NAMALWA (cell line): ENCODE data around the gene APPL2.
"Not testable (repeated sequence)": the region's sequence is repeated elsewhere in the genome, so short reads cannot be mapped to it uniquely, and the experiment has no call there.

ENCODE experiments used
- DNase-seq: peaks from one replicate; pipeline ENCODE4 v3.0.0-alpha.2; 2015; ENCODE audit warnings: low spot score

The APPL2 gene

DNA sequence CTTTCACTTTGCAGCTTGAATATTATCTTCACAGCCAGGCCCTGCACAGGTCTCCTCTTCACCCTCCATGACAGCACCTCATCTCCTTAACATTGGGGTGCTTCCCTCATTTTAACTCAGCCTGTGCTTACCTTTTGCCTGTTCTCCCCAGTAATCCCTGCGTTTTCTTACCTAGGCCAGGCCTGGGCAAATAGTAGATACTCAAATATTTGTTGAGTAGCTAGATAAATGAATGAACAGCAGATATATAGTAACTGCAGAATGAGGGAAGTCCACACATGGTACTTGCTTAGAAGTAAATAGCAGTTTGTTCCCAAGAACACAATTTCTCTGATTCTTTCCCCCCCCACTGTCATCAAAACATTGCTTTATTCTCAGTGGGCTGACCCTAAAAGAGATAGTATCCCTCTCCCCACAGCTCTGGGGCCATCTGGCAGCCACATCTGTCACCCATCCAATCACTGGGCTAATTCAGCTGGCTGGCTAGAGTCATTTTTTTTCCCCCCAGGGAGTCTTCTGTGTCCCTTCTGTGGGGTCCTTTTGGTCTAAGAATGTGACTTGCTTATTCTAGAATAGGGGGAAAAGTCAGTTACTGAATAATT lies 43.2 kb downstream of the APPL2 start:
- no peak for DNase-seq

DNA sequence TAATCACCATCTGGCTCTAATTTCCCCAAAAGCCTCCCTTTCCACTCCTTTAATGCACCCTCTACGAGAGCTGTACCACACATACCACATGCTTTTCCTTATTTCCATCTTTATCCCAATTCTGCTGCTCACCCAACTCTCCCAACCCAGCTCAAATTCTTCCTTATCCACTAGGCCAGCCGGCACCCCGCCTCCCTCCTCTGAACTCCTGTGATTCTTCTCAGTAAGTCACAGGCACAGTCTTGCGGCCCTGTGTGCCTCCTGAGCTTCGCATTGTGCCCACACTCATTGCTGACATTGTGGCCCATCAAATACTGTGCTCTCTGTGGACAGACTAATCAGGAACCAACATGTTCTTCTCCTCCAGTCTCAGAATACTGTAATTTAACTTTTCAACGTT lies 45.4 kb downstream of the APPL2 start:
- no peak for DNase-seq

DNA sequence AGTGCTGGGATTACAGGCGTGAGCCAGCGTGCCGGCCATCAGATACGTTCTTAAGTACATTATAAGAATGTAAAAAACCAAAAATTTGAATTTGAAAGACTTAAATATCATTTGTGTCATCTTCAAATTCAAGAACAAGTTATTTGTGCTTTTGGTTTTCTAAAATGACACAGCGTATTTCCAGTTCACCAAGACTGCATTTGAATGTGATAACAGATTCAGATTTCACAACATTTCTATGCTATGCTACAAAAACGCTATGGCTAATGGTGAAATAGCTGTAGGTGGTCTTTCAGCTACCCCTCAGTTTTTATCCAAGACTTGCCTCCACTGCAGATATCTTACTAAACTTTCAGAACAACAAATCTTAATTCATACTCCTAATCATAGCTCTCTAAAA lies 46.7 kb downstream of the APPL2 start:
- no peak for DNase-seq

GRCh38 chr12:105183976-105184375 lies 52.0 kb downstream of the APPL2 start:
- DNase-seq = not testable (repeated sequence)

- not testable (repeated sequence) for DNase-seq
These were observed 52.6 kb downstream of the APPL2 start for GRCh38 chr12:105183406-105183805.

GRCh38 chr12:105179114-105179513 lies 56.9 kb downstream of the APPL2 start:
- DNase-seq = not testable (repeated sequence)

GRCh38 chr12:105177208-105177607 lies 58.8 kb downstream of the APPL2 start:
- DNase-seq = no peak

DNA sequence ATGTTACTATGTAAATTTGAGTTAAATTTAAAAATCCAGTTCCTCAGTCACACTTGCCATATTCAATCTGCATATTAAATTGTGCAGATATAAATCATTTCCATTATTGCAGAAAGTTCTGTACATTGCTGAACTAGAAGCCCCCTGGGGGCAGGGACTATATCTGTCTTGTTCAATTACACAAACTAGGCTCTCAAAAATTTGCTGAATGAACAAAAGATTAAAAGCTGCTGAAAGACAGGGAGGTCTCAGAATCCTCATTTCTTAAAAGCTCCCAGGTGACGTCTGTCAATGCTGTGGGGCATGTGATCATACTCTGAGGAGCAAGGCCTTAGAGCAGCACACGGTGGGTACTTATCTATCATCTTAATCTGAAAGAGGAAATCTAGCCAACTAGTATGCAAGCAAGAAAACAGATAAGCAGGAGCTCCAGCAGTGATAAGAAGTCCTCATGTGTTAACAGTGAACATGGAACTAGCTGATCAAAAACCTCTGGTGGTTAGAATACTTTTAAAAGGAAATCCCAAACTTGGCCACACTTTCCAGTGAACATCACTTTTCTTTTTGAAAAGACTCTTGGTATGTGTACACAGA lies 60.5 kb downstream of the APPL2 start:
- no peak for DNase-seq

DNA sequence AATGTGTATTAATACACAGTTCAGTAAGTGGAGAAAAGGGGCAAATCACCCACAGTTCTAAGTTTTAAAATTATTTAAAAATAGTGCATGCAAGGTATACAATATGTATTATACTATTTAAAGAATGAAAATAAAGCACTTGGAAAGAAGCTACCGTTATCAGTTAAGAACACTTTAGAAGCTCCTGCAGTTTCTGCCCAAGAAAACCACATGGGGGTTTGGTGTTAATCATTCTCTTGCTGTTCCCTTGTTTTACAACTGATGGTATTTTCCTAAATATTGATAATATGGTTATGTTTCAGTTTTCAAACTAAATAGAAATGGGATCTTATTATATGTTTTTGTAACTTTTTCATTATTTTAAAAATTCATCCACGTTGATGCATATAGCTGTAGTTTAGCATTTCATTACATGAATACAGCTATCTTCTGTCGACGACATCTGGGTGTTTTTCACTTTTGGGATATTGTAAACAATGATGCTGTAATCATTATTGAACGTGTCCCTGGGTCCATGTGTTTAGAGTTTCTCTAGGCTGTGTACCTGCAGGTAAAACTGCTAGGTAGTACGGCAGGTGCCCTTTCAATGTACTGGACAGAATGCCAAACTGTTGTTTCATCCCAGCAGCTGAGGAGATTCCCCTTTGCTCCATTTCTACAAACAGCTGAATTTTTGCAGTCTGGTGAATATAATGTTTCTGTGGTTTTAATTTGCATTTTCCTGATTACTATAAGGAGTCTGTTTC lies 64.1 kb downstream of the APPL2 start:
- DNase-seq = no peak

GRCh38 chr12:105170139-105170538 lies 65.8 kb downstream of the APPL2 start:
- DNase-seq = no peak

DNA sequence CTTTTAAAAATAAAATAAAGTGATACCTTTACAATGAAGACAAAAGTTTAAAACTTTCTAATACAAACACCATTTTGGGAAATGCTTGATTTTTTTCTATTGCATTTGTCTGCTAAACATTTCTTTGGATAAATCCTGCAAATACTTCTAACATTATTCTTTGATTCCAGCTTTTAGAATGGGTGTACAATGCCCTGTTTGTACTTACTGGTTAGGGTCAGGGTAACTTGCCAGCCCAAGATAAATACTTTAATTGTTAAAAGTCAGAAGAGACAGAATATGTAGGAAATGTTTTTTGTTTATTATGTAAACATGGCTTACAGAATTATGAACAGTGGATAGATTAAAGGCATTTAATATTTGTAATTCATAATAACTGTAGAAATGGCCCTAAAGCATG lies 68.0 kb downstream of the APPL2 start:
- no peak for DNase-seq

GRCh38 chr12:105167346-105167745 lies 68.6 kb downstream of the APPL2 start:
- DNase-seq = no peak

DNA sequence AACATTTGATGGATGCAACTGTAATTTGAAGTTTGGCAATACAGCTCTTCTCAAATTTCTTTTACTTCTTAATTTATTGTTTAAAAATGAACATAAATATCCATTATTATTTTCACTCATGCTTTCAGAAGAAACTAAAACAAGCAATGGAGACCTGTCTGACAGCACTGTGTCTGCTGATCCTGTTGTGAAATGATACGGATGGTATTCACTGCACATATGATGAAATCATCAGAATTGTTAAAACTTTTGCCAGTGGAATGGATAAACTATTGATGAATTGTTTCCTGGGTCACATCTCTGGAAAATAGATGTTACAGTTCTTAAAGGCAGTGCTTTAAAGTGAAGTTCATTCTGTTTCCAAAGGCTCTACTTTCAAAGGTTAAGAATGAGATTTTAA lies 69.2 kb downstream of the APPL2 start:
- no peak for DNase-seq

DNA sequence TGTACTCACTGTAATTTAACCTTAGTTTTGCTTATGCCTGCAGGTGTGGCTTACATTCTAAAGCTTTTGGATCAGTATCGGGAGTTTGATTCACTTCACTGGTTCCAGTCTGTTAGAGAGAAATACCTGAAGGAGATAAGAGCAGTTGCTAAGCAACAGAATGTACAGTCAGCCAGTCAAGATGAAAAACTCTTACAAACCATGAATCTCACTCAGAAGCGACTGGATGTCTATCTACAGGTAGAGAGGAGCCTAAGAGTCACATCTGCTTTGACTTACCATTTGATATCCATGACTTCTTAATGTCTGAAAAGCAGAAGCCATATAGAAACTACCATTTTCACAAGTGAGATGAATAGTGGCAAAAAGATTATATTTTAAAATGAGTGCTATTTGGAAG lies 71.9 kb downstream of the APPL2 start:
- no peak for DNase-seq

GRCh38 chr12:105162174-105162573 lies 73.8 kb downstream of the APPL2 start:
- DNase-seq = no peak

DNA sequence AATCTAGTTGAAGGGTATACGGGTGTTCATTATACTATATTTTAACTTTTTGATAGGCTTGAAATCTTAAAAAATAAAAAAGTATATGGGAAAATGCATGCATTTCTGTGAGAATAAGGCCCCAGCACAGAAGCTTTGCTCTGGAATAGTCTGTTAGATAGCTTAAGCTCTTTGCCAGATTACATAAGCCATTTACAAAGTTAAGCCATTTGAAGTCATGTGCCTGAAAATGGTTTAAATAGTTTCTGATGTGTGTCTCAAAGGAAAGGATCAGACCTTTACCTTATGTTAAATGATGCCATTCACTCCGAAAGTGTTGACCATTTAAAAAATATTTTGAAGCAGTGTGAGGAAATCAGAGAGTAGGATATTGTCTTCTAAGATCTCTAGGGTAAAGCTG lies 77.1 kb downstream of the APPL2 start:
- no peak for DNase-seq

- no peak for DNase-seq
These were observed 78.4 kb downstream of the APPL2 start for GRCh38 chr12:105157606-105158005.

DNA sequence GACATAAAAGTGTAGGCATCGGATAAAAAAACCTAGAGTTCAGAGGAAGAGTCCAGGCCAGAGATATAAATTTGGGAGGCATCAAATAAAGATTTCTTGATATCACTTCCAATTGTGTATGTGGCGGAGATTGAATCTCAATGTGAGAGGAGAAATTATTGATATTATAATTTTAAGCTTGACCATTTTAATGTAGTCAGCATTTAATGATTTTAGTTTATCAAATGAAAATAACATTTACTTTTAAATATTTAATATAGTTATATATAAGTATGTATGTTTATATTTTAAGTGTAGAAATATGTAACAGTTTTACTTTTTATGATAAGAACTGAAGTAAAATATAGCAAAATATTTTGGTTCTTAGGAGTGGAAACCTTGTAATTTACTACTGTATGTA lies 79.7 kb downstream of the APPL2 start:
- DNase-seq = no peak

GRCh38 chr12:105142259-105142658 lies 93.7 kb downstream of the APPL2 start:
- no peak for DNase-seq

DNA sequence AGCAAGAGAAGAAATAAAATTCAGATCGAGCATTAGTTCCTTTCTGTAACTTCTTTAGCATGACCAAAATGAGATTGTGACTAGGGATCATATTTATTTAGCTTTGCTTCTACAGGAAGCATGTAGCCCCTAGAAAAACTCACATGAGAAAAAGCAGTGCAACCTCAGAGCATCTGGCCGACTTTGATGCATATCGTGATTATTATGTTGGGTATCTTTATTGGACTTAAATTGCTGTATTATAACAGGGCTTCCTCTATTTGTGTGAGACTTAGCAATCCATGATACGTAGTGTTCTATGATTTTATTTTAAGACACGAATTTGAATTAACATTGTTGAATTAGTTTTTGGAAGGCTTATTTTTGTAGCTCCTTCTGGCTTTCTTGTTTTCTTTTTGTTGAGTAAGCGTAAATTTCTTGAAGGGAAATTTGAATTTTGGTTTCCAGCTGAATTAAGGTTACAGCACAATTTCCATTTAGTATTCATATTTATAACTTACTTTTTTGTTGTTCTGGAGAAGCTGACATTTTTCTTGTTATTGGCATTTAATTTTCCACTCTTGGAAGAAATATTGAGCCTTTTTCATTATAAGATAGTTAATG lies 94.6 kb downstream of the APPL2 start:
- no peak for DNase-seq

DNA sequence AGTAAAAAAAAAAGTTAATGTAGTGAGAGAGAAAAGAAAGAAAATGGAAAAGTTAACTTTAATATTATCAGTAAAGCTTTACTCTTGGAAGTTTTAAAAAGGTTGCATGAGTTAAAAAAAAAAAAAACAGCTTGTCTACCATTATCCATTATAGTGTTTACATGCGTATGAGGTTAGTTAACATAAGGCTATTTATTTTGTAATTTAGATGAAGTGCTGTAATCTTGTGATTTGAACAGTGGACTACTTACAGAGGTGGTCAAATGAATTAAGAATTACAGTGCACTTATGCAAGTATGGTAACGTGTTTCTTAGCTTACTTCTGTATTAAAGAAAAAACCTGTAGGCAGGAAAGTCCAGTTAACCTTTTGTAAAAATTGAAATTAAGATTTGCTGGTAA lies 97.7 kb downstream of the APPL2 start:
- no peak for DNase-seq
